H1 (cell line): ENCODE data around the gene RBM4B.

Experiments used
- POLR2A ChIP-seq, 2 experiments: IDR thresholded peaks; 1 replicate in 1 of 2; 2 replicates in 1 of 2; pipeline ENCODE4 v1.6.1; 2011; ENCODE audit warnings: low read depth in 2 of 2, low read length in 2 of 2, mild to moderate bottlenecking in 2 of 2; ENCODE audit errors: control extremely low read depth in 1 of 2
- RXRA ChIP-seq: IDR thresholded peaks from 2 replicates; pipeline ENCODE4 v1.6.1; 2011; ENCODE audit warnings: low read depth, mild to moderate bottlenecking, low read length, moderate library complexity; ENCODE audit not compliant: insufficient read depth

DNA sequence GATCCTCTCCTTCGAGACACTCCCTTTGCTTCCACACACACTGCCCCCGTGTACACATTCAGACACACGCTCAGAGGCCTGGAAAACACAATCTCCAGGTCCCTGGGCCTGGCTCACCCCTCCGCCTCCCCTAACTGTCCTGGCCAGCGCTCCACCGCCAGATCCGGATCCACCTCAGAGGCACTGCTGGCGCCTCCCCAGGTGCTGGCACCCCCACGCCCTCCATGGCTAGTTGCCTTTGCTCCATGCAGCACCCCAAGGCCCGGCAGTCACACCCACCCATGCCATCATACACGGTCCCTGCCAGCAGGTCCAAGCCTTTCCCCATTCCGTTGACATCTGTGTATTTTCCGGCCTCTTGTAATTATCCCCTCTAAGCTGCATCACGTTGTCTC, 40.2 kb upstream of the RBM4B start:
- TF ChIP-seq POLR2A (IDR thresholded peaks at IDR 0.05; ENCODE audit: control extremely low read depth in 1 of 2, low read depth in 2 of 2, low read length in 2 of 2) (no peak), RXRA (no peak)
